Activated naive CD8-positive, alpha-beta T cell treated with anti-CD3 and anti-CD28 coated beads, Interleukin-2, amount 10 ng/mL, durations not matched to agents 7 days and 5 days (primary cell): Measurements from ENCODE around the gene GRM8. TPM values are rescaled to one million over a fixed set of nuclear protein-coding genes. Genes with fewer than 3 reads are reported as not detected.

ENCODE experiments used
- ATAC-seq: fragments of 150-1000 bp; cut with Tn5 transposase; one replicate; pipeline ENCODE4 v1.10.0; 2021; ENCODE audit warnings: low read depth, moderate library complexity
- POLR2A ChIA-PET: fragments of 350-600 bp; sonication (Branson Sonifier 250); formaldehyde crosslinking; loops from one replicate; lab custom pipeline; 2021; ENCODE audit warnings: antibody characterized with exemption; lab: Charles Lee
- DNase-seq: peaks from one replicate; pipeline ENCODE4 v3.0.0; 2021
- H3K27ac Mint-ChIP-seq: one replicate; pipeline ENCODE4 v1.8.0; 2022; ENCODE audit warnings: mild to moderate bottlenecking, mixed read lengths
- H3K27me3 Mint-ChIP-seq: one replicate; pipeline ENCODE4 v1.8.0; 2022; ENCODE audit warnings: mild to moderate bottlenecking, moderate library complexity, mixed read lengths
- H3K36me3 Mint-ChIP-seq: one replicate; pipeline ENCODE4 v1.8.0; 2021; ENCODE audit warnings: mild to moderate bottlenecking, mixed read lengths
- H3K4me1 Mint-ChIP-seq: one replicate; pipeline ENCODE4 v1.8.0; 2021; ENCODE audit warnings: mixed read lengths
- H3K4me3 Mint-ChIP-seq: one replicate; pipeline ENCODE4 v1.8.0; 2022; ENCODE audit warnings: mild to moderate bottlenecking, moderate library complexity, mixed read lengths
- H3K9me3 Mint-ChIP-seq: one replicate; pipeline ENCODE4 v1.8.0; 2021; ENCODE audit warnings: mixed read lengths
- total RNA-seq, 2 experiments: library from RNA; stranded (reverse); gene quantifications; one replicate each; pipeline ENCODE4 v1.2.3, GENCODE V29; 2021

Gene GRM8
- total RNA-seq = not detected

DNA sequence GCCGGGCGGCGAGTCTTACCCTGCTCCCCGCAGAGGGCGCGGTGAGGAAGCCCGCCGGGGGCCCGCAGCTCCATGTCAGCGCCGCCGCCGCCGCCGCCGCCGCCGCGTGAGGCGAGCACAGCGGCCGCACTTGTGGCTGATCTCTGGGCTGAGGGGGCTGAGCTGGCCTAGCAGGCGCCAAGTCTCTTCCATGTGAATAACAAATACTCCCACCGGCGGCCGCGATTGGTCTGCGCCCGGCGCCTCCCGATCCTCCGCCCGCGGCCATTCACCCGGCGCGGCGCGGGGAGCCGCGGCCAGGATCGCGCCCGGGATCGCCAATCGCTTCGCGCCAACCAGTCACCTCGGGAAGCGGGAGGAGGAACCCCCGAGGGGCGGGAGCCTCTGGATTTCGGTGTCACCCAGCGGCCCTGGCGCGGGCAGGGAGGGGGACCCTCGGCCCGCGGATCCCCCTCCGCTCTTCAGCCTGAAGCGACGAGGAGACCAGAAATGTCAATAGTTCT is at the start of gene GRM8:
Gene GRM8 (minus strand): TSS at position 164 of the 503 bp plus-strand sequence.
- Mint-ChIP-seq H3K4me3 (peak within 1 kb of the TSS; percentile 83), H3K27me3 (peaks cover 81% of the 10 kb centered on the region), H3K9me3 (no peaks in the 10 kb centered on the region), H3K4me1 (peaks cover 8% of the 10 kb centered on the region), H3K27ac (no peak within 1 kb of the TSS), H3K36me3 (no peaks in the 10 kb centered on the region)
- DNase-seq = peak; percentile 50
- no peak for ATAC-seq
- POLR2A ChIA-PET = no interaction called here

DNA sequence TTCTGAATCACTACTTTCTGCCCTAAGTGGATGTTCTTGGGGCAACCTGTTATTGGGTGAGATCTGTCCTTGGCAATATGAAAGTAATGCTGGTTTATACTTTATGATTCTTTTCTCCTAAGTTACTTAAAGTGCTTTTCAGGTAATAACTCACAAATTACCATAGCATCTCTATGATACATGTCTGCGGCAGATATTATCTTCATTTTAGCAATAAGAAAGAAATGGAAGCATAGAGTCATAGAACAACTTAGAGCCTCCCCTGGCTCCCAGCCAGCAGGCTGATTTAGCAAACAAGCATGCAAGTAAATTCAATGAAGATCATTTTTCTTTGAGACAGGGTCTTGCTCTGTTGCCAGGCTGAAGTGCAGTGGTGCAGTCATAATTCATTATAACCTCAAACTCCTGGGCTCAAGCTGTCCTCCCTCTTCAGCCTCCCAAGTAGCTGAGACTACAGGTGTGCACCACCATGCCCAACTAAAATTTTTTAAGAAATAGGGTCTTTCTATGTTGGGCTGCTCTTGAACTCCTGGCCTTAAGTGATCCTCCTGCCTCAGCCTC is 38.1 kb upstream of the GRM8 start:
- Mint-ChIP-seq H3K4me1 (no peaks in the 10 kb centered on the region), H3K27me3 (peaks cover 20% of the 10 kb centered on the region), H3K36me3 (no peaks in the 10 kb centered on the region), H3K27ac (no peak overlapping the region), H3K4me3 (no peak overlapping the region), H3K9me3 (no peaks in the 10 kb centered on the region)
- POLR2A ChIA-PET = no interaction called here
- DNase-seq (no peak), ATAC-seq (no peak)

DNA sequence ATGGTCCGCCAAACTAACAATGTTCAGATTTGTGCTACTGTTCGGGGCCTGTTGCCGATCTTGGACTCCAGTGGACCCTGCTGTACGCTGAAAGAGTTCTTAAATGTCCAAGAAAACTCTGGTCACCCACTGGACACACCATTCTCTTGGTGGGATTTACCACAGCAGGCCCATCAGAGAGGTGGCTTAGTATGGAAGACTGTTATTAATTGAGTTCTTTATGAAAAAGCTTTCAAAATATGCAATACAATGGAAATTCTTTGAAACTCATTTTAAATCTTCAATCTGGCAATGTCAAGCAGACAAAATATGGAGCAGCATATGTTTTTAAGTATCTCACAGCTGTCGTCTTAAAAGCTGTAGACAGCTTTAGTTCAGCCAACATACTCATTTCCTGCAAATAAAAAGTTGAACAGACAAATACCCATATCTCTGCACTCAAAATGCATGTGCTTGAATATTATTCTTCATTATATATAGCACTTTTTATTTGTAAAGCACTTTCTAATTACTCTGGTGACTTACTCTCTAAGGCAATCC is 37.4 kb upstream of the GRM8 start:
- Mint-ChIP-seq H3K9me3 (no peaks in the 10 kb centered on the region), H3K27me3 (peaks cover 17% of the 10 kb centered on the region), H3K4me3 (no peak overlapping the region), H3K27ac (no peak overlapping the region), H3K4me1 (no peaks in the 10 kb centered on the region), H3K36me3 (no peaks in the 10 kb centered on the region)
- POLR2A ChIA-PET = no interaction called here
- DNase-seq = no peak
- ATAC-seq = no peak

DNA sequence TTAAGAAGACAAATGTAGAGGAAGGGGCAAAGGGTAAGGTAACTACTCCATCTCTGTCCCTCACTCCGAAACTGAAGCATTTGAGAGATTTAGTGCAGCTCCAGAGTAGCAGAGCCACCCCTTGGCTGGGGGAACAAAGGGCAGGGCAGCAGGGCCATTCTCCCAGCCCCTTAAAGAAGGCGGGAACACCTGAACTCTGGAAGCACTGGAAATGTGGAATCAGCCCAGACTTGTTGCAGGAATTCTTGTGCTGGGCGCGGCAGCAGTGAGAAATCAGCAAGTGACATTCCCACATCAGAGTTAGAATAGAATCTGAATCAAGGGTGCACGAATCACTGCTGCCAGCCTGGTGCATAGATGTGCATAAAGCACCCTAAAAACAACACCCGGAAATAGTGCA is 34.4 kb upstream of the GRM8 start:
- POLR2A ChIA-PET = no interaction called here
- H3K4me3 Mint-ChIP-seq = no peak overlapping the region
- DNase-seq (no peak), ATAC-seq (no peak)
- H3K27ac Mint-ChIP-seq = no peak overlapping the region
- H3K9me3 Mint-ChIP-seq = no peaks in the 10 kb centered on the region
- no peaks in the 10 kb centered on the region for H3K4me1 Mint-ChIP-seq
- peaks cover 11% of the 10 kb centered on the region for H3K27me3 Mint-ChIP-seq
- no peaks in the 10 kb centered on the region for H3K36me3 Mint-ChIP-seq

DNA sequence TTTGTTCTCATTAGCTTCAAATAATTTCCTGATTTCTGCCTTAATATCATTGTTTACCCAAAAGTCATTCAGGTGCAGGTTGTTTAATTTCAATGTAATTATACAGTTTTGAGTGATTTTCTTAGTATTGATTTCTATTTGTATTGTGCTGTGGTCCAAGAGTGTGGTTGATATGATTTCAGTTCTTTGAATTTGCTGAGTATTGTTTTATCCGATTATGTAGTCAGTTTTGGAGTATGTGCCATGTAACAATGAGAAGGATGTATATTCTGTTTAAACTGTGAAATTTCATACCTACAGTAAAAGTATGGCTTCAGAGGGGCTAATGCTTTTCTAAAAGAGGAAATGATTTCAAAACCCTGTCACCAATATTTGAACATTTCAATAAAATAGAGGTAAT is 17.4 kb upstream of the GRM8 start:
- Mint-ChIP-seq H3K36me3 (no peaks in the 10 kb centered on the region), H3K9me3 (peaks cover under 1% of the 10 kb centered on the region), H3K27me3 (peaks cover 22% of the 10 kb centered on the region), H3K27ac (no peak overlapping the region), H3K4me1 (no peaks in the 10 kb centered on the region), H3K4me3 (no peak overlapping the region)
- ATAC-seq = no peak
- POLR2A ChIA-PET = no interaction called here
- DNase-seq = no peak

DNA sequence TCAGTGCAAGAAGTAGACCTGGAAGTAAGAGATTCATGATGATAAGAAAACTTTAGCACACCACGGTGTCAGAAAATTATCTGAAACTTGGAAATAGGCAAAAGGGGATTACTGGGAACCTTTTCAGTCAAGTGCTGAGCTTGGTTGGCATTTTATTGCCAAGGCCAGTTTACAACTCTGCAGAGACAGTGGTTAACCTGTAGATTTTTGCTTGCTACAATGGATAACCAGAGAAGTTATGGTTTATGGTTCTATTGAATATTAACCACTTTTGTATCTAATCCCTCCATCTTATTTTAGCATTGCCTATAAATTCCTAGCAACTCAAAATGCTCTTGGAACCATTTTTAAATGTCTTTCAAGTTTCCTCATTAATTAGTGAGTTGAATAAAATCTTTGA is 13.3 kb upstream of the GRM8 start:
- Mint-ChIP-seq H3K36me3 (no peaks in the 10 kb centered on the region), H3K27ac (no peak overlapping the region), H3K4me3 (no peak overlapping the region), H3K27me3 (peaks cover 36% of the 10 kb centered on the region), H3K4me1 (no peaks in the 10 kb centered on the region), H3K9me3 (no peaks in the 10 kb centered on the region)
- DNase-seq = no peak
- ATAC-seq = no peak
- POLR2A ChIA-PET = no interaction called here

DNA sequence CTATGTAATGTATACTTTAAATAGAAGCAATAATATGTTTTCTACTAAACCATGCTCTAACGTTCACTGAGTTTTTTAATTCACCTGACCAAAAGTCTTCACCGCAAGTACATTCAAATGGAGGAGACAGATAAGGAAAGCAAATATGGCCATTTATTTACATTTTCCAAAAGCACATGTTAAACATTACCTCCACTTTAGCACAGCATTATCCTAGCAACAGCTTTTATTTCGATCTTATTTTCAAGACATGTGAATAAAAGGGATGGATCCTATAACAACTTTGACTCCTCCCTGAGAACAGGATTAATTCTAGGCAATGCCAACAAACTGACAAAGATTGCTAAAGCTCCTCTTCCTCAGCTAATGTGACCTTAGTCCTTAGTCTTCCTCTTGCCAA is 11.5 kb upstream of the GRM8 start:
- Mint-ChIP-seq H3K4me3 (no peak overlapping the region), H3K27me3 (peaks cover 31% of the 10 kb centered on the region), H3K36me3 (peaks cover under 1% of the 10 kb centered on the region), H3K4me1 (peaks cover under 1% of the 10 kb centered on the region), H3K9me3 (peaks cover 5% of the 10 kb centered on the region), H3K27ac (no peak overlapping the region)
- POLR2A ChIA-PET = no interaction called here
- DNase-seq (no peak), ATAC-seq (no peak)

DNA sequence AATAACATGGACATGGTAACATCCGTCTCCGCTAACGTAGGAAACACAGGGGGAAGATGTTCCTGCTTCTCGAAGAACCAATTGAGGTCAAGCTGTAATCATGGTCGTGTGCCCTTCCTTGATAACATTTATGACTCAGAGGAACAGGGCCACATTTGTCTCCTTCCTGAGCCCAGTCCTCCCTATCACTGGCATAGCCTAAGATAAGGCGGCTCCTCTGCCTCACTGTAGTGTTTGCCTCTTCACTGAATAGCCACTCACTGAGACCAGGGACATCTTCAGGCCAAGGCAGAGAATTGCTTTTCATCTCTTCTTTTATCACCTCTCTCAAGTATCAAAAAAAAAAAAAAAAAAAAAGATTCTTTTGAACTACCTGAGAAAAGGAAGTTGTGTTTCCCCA is 5.4 kb upstream of the GRM8 start:
- ATAC-seq = no peak
- Mint-ChIP-seq H3K36me3 (peaks cover 2% of the 10 kb centered on the region), H3K4me3 (no peak overlapping the region), H3K27me3 (peaks cover 52% of the 10 kb centered on the region), H3K27ac (no peak overlapping the region), H3K4me1 (peaks cover 8% of the 10 kb centered on the region), H3K9me3 (peaks cover 7% of the 10 kb centered on the region)
- DNase-seq = no peak
- POLR2A ChIA-PET = no interaction called here

DNA sequence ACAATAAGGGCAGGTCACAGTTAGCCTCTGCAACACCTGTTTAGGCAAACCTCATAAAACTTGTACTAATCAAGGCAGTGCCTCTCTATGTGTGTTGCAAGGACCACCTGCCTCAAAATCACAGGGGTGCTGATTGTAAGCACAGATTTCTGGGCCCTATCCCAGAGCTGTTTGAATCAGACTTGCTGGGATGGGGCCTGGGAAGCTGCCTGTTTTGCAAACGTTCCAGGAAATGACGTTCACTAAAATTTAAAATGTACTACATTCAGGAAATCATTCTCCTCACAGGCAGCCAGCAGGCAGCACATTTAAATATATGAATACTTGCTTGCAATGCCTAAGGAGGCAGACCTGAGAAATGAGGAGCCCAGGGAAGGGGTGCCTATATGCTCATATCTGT is 4.3 kb upstream of the GRM8 start:
- H3K36me3 Mint-ChIP-seq = peaks cover 2% of the 10 kb centered on the region
- ATAC-seq (no peak), DNase-seq (no peak)
- POLR2A ChIA-PET = no interaction called here
- no peak overlapping the region for H3K4me3 Mint-ChIP-seq
- no peak overlapping the region for H3K27ac Mint-ChIP-seq
- H3K4me1 Mint-ChIP-seq = peaks cover 12% of the 10 kb centered on the region
- H3K27me3 Mint-ChIP-seq = peaks cover 58% of the 10 kb centered on the region
- peaks cover 7% of the 10 kb centered on the region for H3K9me3 Mint-ChIP-seq

DNA sequence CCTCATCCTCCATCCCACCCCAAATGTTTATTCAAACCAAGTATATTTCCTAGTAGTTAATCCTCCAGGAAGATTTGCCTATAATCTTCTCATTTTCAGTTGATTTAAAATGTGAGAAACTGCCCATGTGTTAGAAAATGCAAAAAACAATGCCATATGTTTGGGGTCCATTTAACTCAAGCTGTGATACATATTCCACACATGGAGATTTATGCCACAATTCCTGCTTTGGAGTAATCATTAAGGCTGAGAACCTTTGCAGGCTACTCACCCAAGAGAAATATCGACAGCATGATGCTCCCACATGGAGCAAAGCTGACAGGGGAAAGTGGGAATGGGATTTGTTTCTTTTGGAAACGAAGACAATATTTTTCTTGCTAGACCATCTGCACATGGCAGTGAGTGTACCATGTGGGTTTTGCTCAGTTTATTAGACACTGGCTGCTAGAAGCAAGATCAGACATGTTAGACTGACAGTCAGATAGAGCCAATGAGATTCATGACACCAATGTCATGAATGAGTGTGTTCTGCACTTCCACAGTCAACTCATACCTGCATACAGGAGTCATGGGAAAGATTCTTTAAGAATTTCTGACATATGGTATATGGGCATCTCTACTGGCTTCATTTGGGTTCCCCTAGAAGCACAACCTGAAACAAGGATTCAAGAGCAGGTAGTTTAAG is 3.4 kb upstream of the GRM8 start:
- Mint-ChIP-seq H3K27ac (no peak overlapping the region), H3K4me3 (no peak overlapping the region), H3K36me3 (peaks cover 2% of the 10 kb centered on the region), H3K27me3 (peaks cover 57% of the 10 kb centered on the region), H3K9me3 (peaks cover 7% of the 10 kb centered on the region), H3K4me1 (peaks cover 14% of the 10 kb centered on the region)
- POLR2A ChIA-PET = no interaction called here
- no peak for ATAC-seq
- no peak for DNase-seq

DNA sequence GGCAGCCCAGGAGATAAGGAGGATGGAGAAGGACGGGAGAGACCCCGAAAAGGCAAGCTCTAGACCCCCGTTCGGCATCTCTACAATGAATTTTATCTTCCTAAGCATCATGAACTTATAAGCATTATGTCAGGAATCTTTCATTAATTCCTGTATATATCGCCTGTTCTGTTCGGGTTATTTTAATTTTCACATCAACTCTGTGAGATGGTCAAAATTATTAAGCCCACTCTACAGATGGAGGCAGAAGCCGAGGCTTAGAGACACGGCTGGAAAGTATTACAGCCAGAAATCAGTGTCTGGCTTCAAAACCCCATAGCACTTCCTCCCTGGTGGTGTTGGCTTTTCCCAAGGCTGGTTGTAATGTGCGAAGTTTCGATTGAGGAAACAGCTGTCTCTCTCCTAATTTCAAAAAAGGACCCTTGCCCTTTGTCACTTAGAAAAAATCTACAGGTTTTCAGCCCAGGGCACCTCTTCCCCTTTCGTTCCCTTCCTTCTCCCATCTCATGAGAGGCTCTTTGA is 1.5 kb upstream of the GRM8 start:
- POLR2A ChIA-PET = no interaction called here
- ATAC-seq = no peak
- Mint-ChIP-seq H3K4me3 (peak overlapping the region; percentile 83), H3K27me3 (peaks cover 73% of the 10 kb centered on the region), H3K27ac (no peak overlapping the region), H3K9me3 (peaks cover 1% of the 10 kb centered on the region), H3K36me3 (peaks cover 1% of the 10 kb centered on the region), H3K4me1 (peaks cover 13% of the 10 kb centered on the region)
- DNase-seq = no peak

DNA sequence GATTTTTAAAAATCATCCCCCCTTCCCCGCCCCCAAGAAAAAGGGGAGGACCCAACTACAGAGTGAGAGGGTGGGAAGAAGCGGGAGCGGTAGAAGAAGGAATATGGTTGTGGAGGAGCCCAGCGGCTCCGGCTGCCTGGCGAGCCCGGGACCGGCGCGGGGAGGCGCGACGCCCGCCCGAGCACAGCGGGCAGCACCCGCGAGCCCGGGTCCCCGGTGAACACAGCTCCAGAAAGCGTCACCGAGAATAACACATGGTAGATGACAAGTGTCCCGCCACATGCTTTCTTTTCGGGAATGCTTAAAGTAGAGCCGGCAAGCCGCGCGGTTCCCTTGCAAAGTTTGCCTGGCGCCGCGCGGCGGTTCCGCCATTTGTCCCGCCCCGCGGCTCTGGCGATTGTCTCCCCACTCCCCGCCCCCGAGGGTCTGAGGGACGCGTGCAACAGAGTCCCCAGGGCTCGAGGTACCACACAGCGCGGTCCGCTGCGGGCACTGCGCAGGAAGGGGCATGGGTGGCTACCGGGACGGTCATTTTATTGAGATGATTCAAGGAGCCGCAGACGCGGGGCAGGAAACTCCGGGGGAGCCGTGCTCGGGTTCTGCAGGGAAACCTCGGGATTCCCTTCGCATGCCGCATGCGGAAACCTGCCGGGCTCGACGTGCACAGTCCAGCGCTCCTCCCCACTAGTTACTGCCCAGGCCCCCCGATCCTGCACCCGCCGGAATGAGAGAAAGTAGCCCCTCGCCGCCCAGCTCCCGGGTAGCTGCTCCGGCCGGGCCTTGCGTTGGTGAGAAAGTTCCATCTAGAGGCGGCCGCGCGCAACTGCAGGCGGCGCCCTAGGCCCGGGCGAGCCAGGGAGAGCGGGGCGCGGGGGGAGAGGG is 781 bp upstream of the GRM8 start:
- Mint-ChIP-seq H3K27me3 (peaks cover 76% of the 10 kb centered on the region), H3K9me3 (no peaks in the 10 kb centered on the region), H3K36me3 (no peaks in the 10 kb centered on the region), H3K4me3 (peak overlapping the region; percentile 83), H3K4me1 (peaks cover 10% of the 10 kb centered on the region), H3K27ac (no peak overlapping the region)
- peak; percentile 76 for ATAC-seq
- POLR2A ChIA-PET = no interaction called here
- DNase-seq = peak; percentile 77

DNA sequence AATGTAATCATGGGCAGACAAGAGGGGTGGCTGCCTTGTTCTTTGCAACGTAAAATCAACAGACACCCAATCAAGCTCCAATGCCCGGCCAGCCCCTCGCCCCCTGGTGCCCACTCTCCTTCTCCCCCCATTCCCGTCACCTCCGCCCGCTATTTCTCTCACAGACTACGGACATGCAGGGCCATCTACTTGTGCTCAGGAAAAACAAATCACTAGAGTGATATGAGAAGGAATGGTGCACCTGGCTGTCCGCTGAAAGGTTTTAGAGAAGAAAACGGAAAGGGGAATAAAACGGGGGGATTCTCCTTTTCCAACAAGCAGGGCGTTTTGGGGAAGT is 396 bp downstream of the GRM8 start:
- Mint-ChIP-seq H3K4me3 (peak overlapping the region; percentile 70), H3K4me1 (peaks cover 8% of the 10 kb centered on the region), H3K27ac (no peak overlapping the region), H3K36me3 (no peaks in the 10 kb centered on the region), H3K27me3 (peaks cover 79% of the 10 kb centered on the region), H3K9me3 (no peaks in the 10 kb centered on the region)
- POLR2A ChIA-PET = no interaction called here
- ATAC-seq = no peak
- no peak for DNase-seq
